Smooth muscle cell (in vitro differentiated cells): Measurements from ENCODE around the gene HECW1. TPM values are rescaled to one million over a fixed set of nuclear protein-coding genes. Genes with fewer than 3 reads are reported as not detected.
A peak's percentile ranks its signal among the peaks of the same experiment; 100 is the strongest.

Experiments used
- DNase-seq: peaks from one replicate; lab custom pipeline; 2025; ENCODE audit not compliant: unreplicated experiment; lab: John Stamatoyannopoulos, UW
- H2AFZ ChIP-seq: fragments of 200-600 bp; sonication (generic); 2 replicates; pipeline ENCODE4 v1.6.0; 2016; ENCODE audit warnings: antibody characterized with exemption, low read depth, mild to moderate bottlenecking
- H3F3A ChIP-seq: fragments of 200-600 bp; sonication (generic); 2 replicates; pipeline ENCODE4 v1.6.0; 2017; ENCODE audit warnings: antibody characterized with exemption, low read depth
- H3K27ac ChIP-seq: fragments of 200-600 bp; sonication (generic); 2 replicates; pipeline ENCODE4 v1.5.1; 2016; ENCODE audit warnings: low read depth, mild to moderate bottlenecking
- H3K27me3 ChIP-seq: fragments of 200-600 bp; sonication (generic); 2 replicates; pipeline ENCODE4 v1.6.1; 2016; ENCODE audit warnings: low read depth, mild to moderate bottlenecking
- H3K36me3 ChIP-seq: fragments of 200-600 bp; sonication (generic); 2 replicates; pipeline ENCODE4 v1.5.1; 2016; ENCODE audit warnings: low read depth
- H3K4me1 ChIP-seq: fragments of 200-600 bp; sonication (generic); 2 replicates; pipeline ENCODE4 v1.5.1; 2016; ENCODE audit warnings: low read depth
- H3K4me2 ChIP-seq: fragments of 200-600 bp; sonication (generic); 2 replicates; pipeline ENCODE4 v1.6.0; 2016; ENCODE audit warnings: mild to moderate bottlenecking
- H3K4me3 ChIP-seq: fragments of 200-600 bp; sonication (generic); 2 replicates; pipeline ENCODE4 v1.5.1; 2016; ENCODE audit warnings: mild to moderate bottlenecking
- H3K79me2 ChIP-seq: fragments of 200-600 bp; sonication (generic); 2 replicates; pipeline ENCODE4 v1.6.0; 2016; ENCODE audit warnings: low read depth, mild to moderate bottlenecking
- H3K9ac ChIP-seq: fragments of 200-600 bp; sonication (generic); 2 replicates; pipeline ENCODE4 v1.6.0; 2016; ENCODE audit warnings: low read depth
- H3K9me3 ChIP-seq: fragments of 200-600 bp; sonication (generic); replicated peaks from 2 replicates; pipeline ENCODE4 v1.5.1; 2016; ENCODE audit warnings: low read depth
- H4K20me1 ChIP-seq: fragments of 200-600 bp; sonication (generic); 2 replicates; pipeline ENCODE4 v1.6.0; 2016; ENCODE audit warnings: low read depth
- CTCF ChIP-seq: fragments of 200-600 bp; sonication (generic); IDR thresholded peaks from 2 replicates; pipeline ENCODE4 v1.5.1; 2017; ENCODE audit warnings: borderline replicate concordance, mild to moderate bottlenecking, antibody characterized with exemption; ENCODE audit not compliant: insufficient read depth, poor library complexity, severe bottlenecking
- WGBS: methylation state at CpG from one replicate; pipeline ENCODE4 v1.1.7; 2016; ENCODE audit warnings: low lambda C conversion rate; 5-methylcytosine and 5-hydroxymethylcytosine counted together
- polyA plus RNA-seq: library from polyadenylated mRNA; unstranded; fragments of >200 nt; fragmentation: Nextera tagmentation; extraction: Ambion mirVana; gene quantifications from 2 replicates; pipeline ENCODE4 v1.2.1, GENCODE V29; 2016
- total RNA-seq: library from RNA; depleted of rRNA; stranded (reverse); fragments of >200 nt; gene quantifications from 2 replicates; pipeline ENCODE4 v1.2.3, GENCODE V29; 2014

The HECW1 gene
- total and polyA plus RNA-seq, 2 experiments from 2014 or later: 0.09 to 0.49 TPM

GRCh38 chr7:43531700-43532099 is 419.3 kb downstream of the HECW1 start:
- Histone ChIP-seq H3F3A (no peaks in the 10 kb centered on the region), H3K79me2 (no peaks in the 10 kb centered on the region), H2AFZ (no peak overlapping the region), H4K20me1 (no peaks in the 10 kb centered on the region), H3K27ac (no peak overlapping the region), H3K36me3 (no peaks in the 10 kb centered on the region), H3K4me1 (peaks cover 11% of the 10 kb centered on the region), H3K9ac (no peak overlapping the region), H3K27me3 (peaks cover 4% of the 10 kb centered on the region), H3K4me3 (no peak overlapping the region), H3K4me2 (no peak overlapping the region), H3K9me3 (no peaks in the 10 kb centered on the region)
- WGBS: 88% methylated on average over 9 of the region's 9 CpGs
- DNase-seq: no peak
- TF ChIP-seq CTCF: no peak

- Histone ChIP-seq H3F3A (no peaks in the 10 kb centered on the region), H3K9ac (no peak overlapping the region), H3K79me2 (no peaks in the 10 kb centered on the region), H4K20me1 (no peaks in the 10 kb centered on the region), H3K4me2 (peak overlapping the region; percentile 30), H2AFZ (no peak overlapping the region), H3K36me3 (no peaks in the 10 kb centered on the region), H3K27me3 (peaks cover 4% of the 10 kb centered on the region), H3K9me3 (no peaks in the 10 kb centered on the region), H3K27ac (no peak overlapping the region), H3K4me1 (peaks cover 11% of the 10 kb centered on the region), H3K4me3 (no peak overlapping the region)
- WGBS: 72% methylated on average over 6 of the region's 6 CpGs
- no peak for DNase-seq
- no peak for TF ChIP-seq CTCF
Observed at GRCh38 chr7:43533801-43534479, 421.5 kb downstream of the HECW1 start.

- Histone ChIP-seq H3K9me3 (no peaks in the 10 kb centered on the region), H4K20me1 (no peaks in the 10 kb centered on the region), H3K36me3 (no peaks in the 10 kb centered on the region), H3K4me3 (no peak overlapping the region), H3K4me2 (no peak overlapping the region), H2AFZ (no peak overlapping the region), H3K79me2 (no peaks in the 10 kb centered on the region), H3K9ac (no peak overlapping the region), H3F3A (no peaks in the 10 kb centered on the region), H3K27me3 (peaks cover 4% of the 10 kb centered on the region), H3K4me1 (peaks cover 11% of the 10 kb centered on the region), H3K27ac (no peak overlapping the region)
- DNase-seq: no peak
- WGBS: 88% methylated on average over 4 of the region's 4 CpGs
- no peak for TF ChIP-seq CTCF
Observed at GRCh38 chr7:43535031-43535451, 422.6 kb downstream of the HECW1 start.
